Mesendoderm (in vitro differentiated cells): ENCODE measurements around the gene NCOR1.

Experiments
- DNase-seq: peaks from one replicate; pipeline ENCODE4 v3.0.0; 2013
- H2AK5ac ChIP-seq: 2 replicates; pipeline ENCODE4 v1.6.1; 2013; ENCODE audit warnings: low read length, inconsistent platforms
- H2BK120ac ChIP-seq: 2 replicates; pipeline ENCODE4 v1.6.1; 2013; ENCODE audit warnings: low read depth, mild to moderate bottlenecking, low read length, moderate library complexity, mixed read lengths
- H2BK15ac ChIP-seq: replicated peaks from 2 replicates; pipeline ENCODE4 v1.6.1; 2013; ENCODE audit warnings: low read depth, mild to moderate bottlenecking, moderate library complexity
- H2BK5ac ChIP-seq: 2 replicates; pipeline ENCODE4 v1.6.1; 2013; ENCODE audit warnings: low read length, inconsistent platforms
- H3K18ac ChIP-seq: 2 replicates; pipeline ENCODE4 v1.6.1; 2013; ENCODE audit warnings: mild to moderate bottlenecking, low read length, mixed read lengths
- H3K23ac ChIP-seq: one replicate; pipeline ENCODE4 v1.6.1; 2013; ENCODE audit warnings: low read length
- H3K27ac ChIP-seq: 2 replicates; pipeline ENCODE4 v1.5.1; 2013; ENCODE audit warnings: low read depth, mild to moderate bottlenecking, inconsistent platforms, low read length, moderate library complexity
- H3K27me3 ChIP-seq: 2 replicates; pipeline ENCODE4 v1.6.1; 2013; ENCODE audit warnings: low read length, control low read depth, mild to moderate bottlenecking, inconsistent platforms; ENCODE audit not compliant: insufficient read depth, poor library complexity
- H3K36me3 ChIP-seq: 2 replicates; pipeline ENCODE4 v1.6.1; 2013; ENCODE audit warnings: low read length, inconsistent platforms; ENCODE audit not compliant: control insufficient read depth, insufficient read depth
- H3K4ac ChIP-seq: one replicate; pipeline ENCODE4 v1.6.1; 2013; ENCODE audit warnings: low read depth, mild to moderate bottlenecking, low read length, moderate library complexity
- H3K4me1 ChIP-seq: 2 replicates; pipeline ENCODE4 v1.6.1; 2013; ENCODE audit warnings: low read depth, low read length, inconsistent platforms; ENCODE audit not compliant: control insufficient read depth
- H3K4me2 ChIP-seq: 2 replicates; pipeline ENCODE4 v1.6.1; 2013; ENCODE audit warnings: low read length
- H3K4me3 ChIP-seq: 2 replicates; pipeline ENCODE4 v1.5.1; 2013; ENCODE audit warnings: mild to moderate bottlenecking, low read length
- H3K56ac ChIP-seq: one replicate; pipeline ENCODE4 v1.6.1; 2013; ENCODE audit warnings: low read length
- H3K79me1 ChIP-seq: 2 replicates; pipeline ENCODE4 v1.6.1; 2013; ENCODE audit warnings: low read length, inconsistent platforms
- H3K79me2 ChIP-seq: 2 replicates; pipeline ENCODE4 v1.6.1; 2013; ENCODE audit warnings: mild to moderate bottlenecking, low read length; ENCODE audit not compliant: control insufficient read depth, insufficient read depth
- H3K9ac ChIP-seq: 2 replicates; pipeline ENCODE4 v1.6.1; 2013; ENCODE audit warnings: low read length, inconsistent platforms
- H4K5ac ChIP-seq: one replicate; pipeline ENCODE4 v1.6.1; 2013; ENCODE audit warnings: low read length
- H4K8ac ChIP-seq: one replicate; pipeline ENCODE4 v1.6.1; 2013; ENCODE audit warnings: low read depth, mild to moderate bottlenecking, control low read depth, low read length, moderate library complexity
- WGBS: extraction: QIAGEN DNeasy Blood & Tissue Kit; methylation state at CpG from one replicate; pipeline ENCODE4 v1.1.7; 2013; ENCODE audit warnings: low lambda C conversion rate, missing lambda C conversion rate; ENCODE audit not compliant: insufficient coverage; ENCODE audit errors: extremely low coverage; 5-methylcytosine and 5-hydroxymethylcytosine counted together

Gene NCOR1

DNA sequence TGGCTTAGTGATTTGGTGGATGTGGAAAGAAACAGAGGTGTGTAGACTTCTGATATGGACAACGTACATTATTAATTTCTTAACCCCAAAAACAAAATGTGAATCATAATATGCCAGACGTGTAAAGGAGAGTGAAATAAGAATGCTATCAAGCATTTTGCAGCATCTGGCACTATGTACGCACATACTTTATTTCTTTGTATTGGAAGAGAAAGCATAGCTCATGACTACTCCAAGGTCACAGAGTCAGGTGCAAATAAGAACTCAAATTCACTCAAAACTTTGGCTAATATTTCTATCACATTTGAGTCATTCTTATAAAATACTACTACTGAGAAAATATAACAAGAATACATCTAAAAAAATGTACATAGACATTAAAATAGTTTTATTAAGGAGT, 140.9 kb downstream of the NCOR1 start:
- Histone ChIP-seq H3K23ac (no peak overlapping the region), H3K4ac (no peak overlapping the region), H3K4me2 (no peak overlapping the region), H3K56ac (no peak overlapping the region), H3K79me1 (no peaks in the 10 kb centered on the region), H4K5ac (no peak overlapping the region), H2BK120ac (no peak overlapping the region), H2BK15ac (no peak overlapping the region), H3K4me1 (no peaks in the 10 kb centered on the region), H3K9ac (no peak overlapping the region), H3K4me3 (no peak overlapping the region), H3K79me2 (no peaks in the 10 kb centered on the region), H3K27me3 (no peaks in the 10 kb centered on the region), H3K18ac (no peak overlapping the region), H3K27ac (no peak overlapping the region), H2AK5ac (no peak overlapping the region), H4K8ac (no peak overlapping the region), H2BK5ac (no peak overlapping the region), H3K36me3 (peaks cover 3% of the 10 kb centered on the region)
- no CpG with 5 or more reads among the region's 3 CpGs for WGBS
- no peak for DNase-seq

DNA sequence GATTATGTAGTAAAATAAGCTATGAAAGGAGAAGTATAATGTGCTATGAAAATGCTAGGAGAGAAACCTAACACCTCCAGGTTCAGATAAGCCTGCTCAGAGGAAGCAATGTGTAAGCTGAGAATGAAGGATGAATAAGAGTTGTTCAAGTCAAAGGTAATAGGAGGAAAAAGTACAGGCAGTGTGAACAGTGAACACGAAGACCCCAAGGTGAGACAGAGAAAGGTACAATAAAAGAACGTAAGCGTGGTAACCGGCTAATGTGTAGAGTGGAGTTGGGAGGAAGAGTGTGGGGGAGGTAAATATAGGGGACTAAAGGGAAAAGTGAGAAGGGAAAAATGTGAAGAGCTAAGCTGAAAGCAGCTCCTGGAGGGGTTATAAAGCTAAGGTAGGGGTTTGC, 141.5 kb downstream of the NCOR1 start:
- no peak overlapping the region for H2AK5ac ChIP-seq
- WGBS: 100% methylated on average over 3 of the region's 4 CpGs

DNA sequence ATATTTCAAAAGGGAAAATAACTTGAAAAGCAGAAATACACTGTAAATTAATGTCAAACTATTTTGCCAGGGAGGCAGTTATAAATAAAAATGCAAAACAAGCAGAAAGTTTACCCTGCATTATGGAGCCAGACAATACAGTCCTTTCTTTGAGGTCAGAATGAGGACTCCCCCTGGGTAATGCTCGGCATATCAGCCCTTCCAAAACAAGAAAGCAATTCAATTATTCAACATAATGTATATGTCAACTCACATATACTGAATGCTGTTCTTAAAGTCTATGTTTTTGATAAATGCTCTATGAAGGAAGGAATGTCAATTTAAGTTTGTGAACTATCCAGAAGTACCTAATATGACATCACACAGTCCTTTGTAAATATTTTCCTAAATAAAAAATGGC, 143.3 kb downstream of the NCOR1 start:
- no peaks in the 10 kb centered on the region for H3K79me2 ChIP-seq
- no peak overlapping the region for H4K5ac ChIP-seq
- no peak overlapping the region for H3K4ac ChIP-seq
- no peak overlapping the region for H2BK5ac ChIP-seq
- no peak overlapping the region for H2BK120ac ChIP-seq
- H3K18ac ChIP-seq: no peak overlapping the region
- H3K9ac ChIP-seq: no peak overlapping the region
- WGBS: no CpG with 5 or more reads among the region's 1 CpG
- H3K27me3 ChIP-seq: no peaks in the 10 kb centered on the region
- no peak overlapping the region for H3K4me2 ChIP-seq
- peaks cover 3% of the 10 kb centered on the region for H3K36me3 ChIP-seq
- DNase-seq: no peak
- H3K27ac ChIP-seq: no peak overlapping the region
- H2BK15ac ChIP-seq: no peak overlapping the region
- H3K4me1 ChIP-seq: no peaks in the 10 kb centered on the region
- H3K79me1 ChIP-seq: no peaks in the 10 kb centered on the region
- no peak overlapping the region for H3K23ac ChIP-seq
- no peak overlapping the region for H3K4me3 ChIP-seq
- H4K8ac ChIP-seq: no peak overlapping the region
- H2AK5ac ChIP-seq: no peak overlapping the region
- no peak overlapping the region for H3K56ac ChIP-seq

More for the DNA sequence above, 141.5 kb downstream of the NCOR1 start:
- Histone ChIP-seq H4K8ac (no peak overlapping the region), H3K79me2 (no peaks in the 10 kb centered on the region), H3K36me3 (peaks cover 3% of the 10 kb centered on the region), H3K4me3 (no peak overlapping the region), H4K5ac (no peak overlapping the region), H3K18ac (no peak overlapping the region), H3K27me3 (no peaks in the 10 kb centered on the region), H2BK5ac (no peak overlapping the region), H2BK15ac (no peak overlapping the region), H3K23ac (no peak overlapping the region), H3K4ac (no peak overlapping the region), H3K56ac (no peak overlapping the region), H3K79me1 (no peaks in the 10 kb centered on the region), H2BK120ac (no peak overlapping the region), H3K4me2 (no peak overlapping the region), H3K4me1 (no peaks in the 10 kb centered on the region), H3K27ac (no peak overlapping the region), H3K9ac (no peak overlapping the region)
- no peak for DNase-seq

DNA sequence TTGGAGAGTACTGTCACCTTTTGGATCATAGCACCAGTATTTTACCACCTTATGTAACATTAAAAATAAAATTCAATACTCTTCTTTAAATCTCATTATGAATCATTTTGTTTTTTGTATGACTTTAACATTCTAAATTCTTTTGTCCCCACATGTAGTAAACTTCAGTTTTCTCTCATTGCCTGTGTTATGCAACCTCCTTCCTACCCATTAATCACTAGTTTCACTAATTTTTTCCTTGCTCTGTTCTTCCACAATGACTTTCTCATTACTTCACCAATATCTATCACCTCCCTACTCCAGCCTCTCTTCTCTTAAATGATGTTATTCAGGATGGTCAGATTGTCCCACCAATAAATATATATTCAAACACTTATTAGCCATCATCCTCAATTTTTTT, 147.0 kb downstream of the NCOR1 start:
- Histone ChIP-seq H2BK15ac (no peak overlapping the region), H3K79me1 (no peaks in the 10 kb centered on the region), H3K27me3 (no peaks in the 10 kb centered on the region), H3K79me2 (no peaks in the 10 kb centered on the region), H4K5ac (no peak overlapping the region), H3K9ac (no peak overlapping the region), H3K4me1 (no peaks in the 10 kb centered on the region), H2BK120ac (no peak overlapping the region), H3K18ac (no peak overlapping the region), H3K23ac (no peak overlapping the region), H2BK5ac (no peak overlapping the region), H3K27ac (no peak overlapping the region), H3K56ac (no peak overlapping the region), H3K4ac (no peak overlapping the region), H2AK5ac (no peak overlapping the region), H3K4me2 (no peak overlapping the region), H3K36me3 (peaks cover 7% of the 10 kb centered on the region), H4K8ac (no peak overlapping the region), H3K4me3 (no peak overlapping the region)
- DNase-seq: no peak

DNA sequence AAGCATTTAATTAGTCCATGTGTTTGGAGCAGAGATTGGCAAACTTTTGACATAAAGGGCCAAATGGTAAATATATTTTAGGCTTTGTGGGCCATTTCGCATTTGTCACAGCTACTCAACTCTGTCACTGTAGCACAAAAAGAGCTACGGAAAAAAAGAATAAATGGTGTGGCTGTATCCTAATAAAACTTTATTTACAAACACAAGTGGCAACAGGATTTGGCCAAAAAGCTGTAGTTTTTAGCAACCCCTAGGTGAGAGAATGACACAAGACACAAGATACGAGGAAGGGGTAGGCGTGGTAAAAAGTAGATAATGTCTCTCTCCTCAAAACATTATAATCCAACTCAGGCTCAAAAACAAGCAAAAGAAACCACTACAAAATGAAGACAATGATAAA, 149.2 kb downstream of the NCOR1 start:
- H2BK15ac ChIP-seq: no peak overlapping the region
- no peak overlapping the region for H4K5ac ChIP-seq
- peaks cover 9% of the 10 kb centered on the region for H3K36me3 ChIP-seq
- H2BK5ac ChIP-seq: no peak overlapping the region
- no peak overlapping the region for H3K56ac ChIP-seq
- no peak overlapping the region for H3K23ac ChIP-seq
- no peak overlapping the region for H3K4me3 ChIP-seq
- no peaks in the 10 kb centered on the region for H3K4me1 ChIP-seq
- H3K9ac ChIP-seq: no peak overlapping the region
- DNase-seq: no peak
- H3K4ac ChIP-seq: no peak overlapping the region
- no peak overlapping the region for H3K4me2 ChIP-seq
- no peaks in the 10 kb centered on the region for H3K79me2 ChIP-seq
- H3K79me1 ChIP-seq: no peaks in the 10 kb centered on the region
- no CpG with 5 or more reads among the region's 4 CpGs for WGBS
- no peak overlapping the region for H2BK120ac ChIP-seq
- H2AK5ac ChIP-seq: no peak overlapping the region
- H4K8ac ChIP-seq: no peak overlapping the region
- H3K27ac ChIP-seq: no peak overlapping the region
- no peaks in the 10 kb centered on the region for H3K27me3 ChIP-seq
- no peak overlapping the region for H3K18ac ChIP-seq

DNA sequence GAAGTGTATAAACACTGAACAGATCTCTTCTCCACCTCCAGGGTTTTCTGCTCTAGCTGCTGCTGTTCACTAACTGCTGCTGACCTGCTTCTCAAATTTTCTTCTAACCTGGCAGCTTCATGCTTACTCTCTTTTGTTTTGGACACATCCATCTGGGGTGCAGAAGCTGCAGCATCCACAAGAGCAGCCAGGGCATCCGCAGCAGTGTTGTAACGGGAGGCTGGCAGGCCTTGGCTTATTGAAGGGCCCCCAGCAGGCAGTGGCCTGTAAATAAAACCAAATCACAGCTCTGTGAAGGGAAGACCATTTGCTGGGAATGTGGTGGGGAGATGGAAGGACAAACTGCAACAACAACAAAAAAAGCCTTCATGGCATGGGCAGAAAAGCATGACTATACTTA, 153.7 kb downstream of the NCOR1 start:
- WGBS: no CpG with 5 or more reads among the region's 2 CpGs
- Histone ChIP-seq H3K79me2 (no peaks in the 10 kb centered on the region), H3K4ac (no peak overlapping the region), H3K56ac (no peak overlapping the region), H3K23ac (no peak overlapping the region), H3K18ac (no peak overlapping the region), H4K8ac (no peak overlapping the region), H3K36me3 (peaks cover 8% of the 10 kb centered on the region), H3K4me3 (no peak overlapping the region), H3K4me2 (no peak overlapping the region), H3K27me3 (no peaks in the 10 kb centered on the region), H2BK15ac (no peak overlapping the region), H2BK5ac (no peak overlapping the region), H3K9ac (no peak overlapping the region), H2BK120ac (no peak overlapping the region), H3K27ac (no peak overlapping the region), H4K5ac (no peak overlapping the region), H3K4me1 (no peaks in the 10 kb centered on the region), H3K79me1 (no peaks in the 10 kb centered on the region), H2AK5ac (no peak overlapping the region)
- no peak for DNase-seq
